Chondrocyte (in vitro differentiated cells): ENCODE data around the gene TRIM14. TPM values are rescaled to one million over a fixed set of nuclear protein-coding genes. Genes with fewer than 3 reads are reported as not detected.
"Not testable (repeated sequence)": the region's sequence is repeated elsewhere in the genome, so short reads cannot be mapped to it uniquely, and the experiment has no call there.

Source experiments
- DNase-seq: peaks from one replicate; pipeline ENCODE4 v3.0.0; 2021; ENCODE audit warnings: mixed read lengths, low spot score
- H3K27ac Mint-ChIP-seq: one replicate; pipeline ENCODE4 v1.8.0; 2021; ENCODE audit warnings: mild to moderate bottlenecking, moderate library complexity, mixed read lengths; ENCODE audit not compliant: unreplicated experiment
- H3K27me3 Mint-ChIP-seq: 2 replicates; pipeline ENCODE4 v1.8.0; 2021; ENCODE audit warnings: low read depth, mixed read lengths
- H3K36me3 Mint-ChIP-seq: 2 replicates; pipeline ENCODE4 v1.8.0; 2021; ENCODE audit warnings: low read depth, mixed read lengths
- H3K4me1 Mint-ChIP-seq: 2 replicates; pipeline ENCODE4 v1.8.0; 2021; ENCODE audit warnings: low read depth, mild to moderate bottlenecking, mixed read lengths
- H3K4me3 Mint-ChIP-seq: one replicate; pipeline ENCODE4 v1.8.0; 2021; ENCODE audit warnings: mild to moderate bottlenecking, moderate library complexity, mixed read lengths; ENCODE audit not compliant: unreplicated experiment
- H3K9me3 Mint-ChIP-seq: 2 replicates; pipeline ENCODE4 v1.8.0; 2021; ENCODE audit warnings: low read depth, mixed read lengths
- total RNA-seq: library from RNA; stranded (reverse); gene quantifications from 3 replicates; pipeline ENCODE4 v1.2.1, GENCODE V29; 2021
- TF ChIP-seq, protein P1 (sequence below): fragments of 200-600 bp; sonication (generic); IDR thresholded peaks from 2 replicates; pipeline ENCODE4 v1.5.0; 2021; ENCODE audit warnings: antibody characterized with exemption, mild to moderate bottlenecking, moderate library complexity

TRIM14 gene
- total RNA-seq, 1 donor from 2014 or later: 1.1 TPM

DNA sequence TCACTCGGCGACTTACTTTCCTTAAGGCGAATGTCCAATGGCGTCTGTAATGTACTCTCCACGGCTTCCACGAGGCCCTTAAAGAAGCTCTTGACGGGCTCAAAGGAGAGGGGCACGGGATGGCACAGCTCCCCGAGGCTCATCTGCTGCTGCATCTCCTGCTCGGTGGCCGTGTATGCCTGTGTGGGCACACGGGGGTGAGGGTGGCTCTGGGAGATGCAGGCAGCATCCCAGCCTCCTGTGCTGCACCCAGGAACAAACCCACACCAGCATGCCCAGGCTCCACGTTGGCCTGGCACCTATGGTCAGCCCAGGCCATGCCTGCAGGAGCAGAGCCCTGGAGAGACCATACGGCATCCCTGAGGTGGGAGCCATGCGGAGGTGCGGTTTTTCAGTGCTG lies 24.2 kb downstream of the TRIM14 start:
- TF ChIP-seq, protein P1, sequence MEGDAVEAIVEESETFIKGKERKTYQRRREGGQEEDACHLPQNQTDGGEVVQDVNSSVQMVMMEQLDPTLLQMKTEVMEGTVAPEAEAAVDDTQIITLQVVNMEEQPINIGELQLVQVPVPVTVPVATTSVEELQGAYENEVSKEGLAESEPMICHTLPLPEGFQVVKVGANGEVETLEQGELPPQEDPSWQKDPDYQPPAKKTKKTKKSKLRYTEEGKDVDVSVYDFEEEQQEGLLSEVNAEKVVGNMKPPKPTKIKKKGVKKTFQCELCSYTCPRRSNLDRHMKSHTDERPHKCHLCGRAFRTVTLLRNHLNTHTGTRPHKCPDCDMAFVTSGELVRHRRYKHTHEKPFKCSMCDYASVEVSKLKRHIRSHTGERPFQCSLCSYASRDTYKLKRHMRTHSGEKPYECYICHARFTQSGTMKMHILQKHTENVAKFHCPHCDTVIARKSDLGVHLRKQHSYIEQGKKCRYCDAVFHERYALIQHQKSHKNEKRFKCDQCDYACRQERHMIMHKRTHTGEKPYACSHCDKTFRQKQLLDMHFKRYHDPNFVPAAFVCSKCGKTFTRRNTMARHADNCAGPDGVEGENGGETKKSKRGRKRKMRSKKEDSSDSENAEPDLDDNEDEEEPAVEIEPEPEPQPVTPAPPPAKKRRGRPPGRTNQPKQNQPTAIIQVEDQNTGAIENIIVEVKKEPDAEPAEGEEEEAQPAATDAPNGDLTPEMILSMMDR: no peak
- no peak for DNase-seq
- Mint-ChIP-seq H3K27me3 (peaks cover 2% of the 10 kb centered on the region), H3K4me1 (no peaks in the 10 kb centered on the region), H3K9me3 (no peaks in the 10 kb centered on the region), H3K4me3 (no peak overlapping the region), H3K27ac (no peak overlapping the region), H3K36me3 (no peaks in the 10 kb centered on the region)

DNA sequence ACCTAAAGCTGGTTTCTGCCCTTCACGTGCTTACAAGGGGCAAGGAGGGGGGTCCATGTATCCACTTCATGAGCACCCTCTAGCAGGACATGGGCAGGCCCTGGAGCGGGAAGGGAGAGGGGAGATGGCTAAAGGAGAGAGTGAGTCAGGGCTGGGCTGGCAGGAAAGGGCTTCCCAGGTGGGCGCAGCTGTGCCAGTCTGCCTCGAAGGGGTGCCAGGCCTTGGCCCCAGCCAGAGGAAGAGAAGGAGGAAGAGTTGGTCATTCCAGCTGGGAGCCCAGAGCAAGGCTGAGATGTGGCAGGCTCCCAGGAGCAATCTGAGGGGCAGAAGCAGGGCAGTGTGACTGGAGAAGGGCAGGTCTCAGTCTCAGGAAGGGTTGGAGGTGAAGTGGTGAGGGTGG lies 24.7 kb downstream of the TRIM14 start:
- Mint-ChIP-seq H3K36me3 (no peaks in the 10 kb centered on the region), H3K4me3 (no peak overlapping the region), H3K27ac (no peak overlapping the region), H3K4me1 (no peaks in the 10 kb centered on the region), H3K27me3 (peaks cover 2% of the 10 kb centered on the region), H3K9me3 (no peaks in the 10 kb centered on the region)
- TF ChIP-seq, protein P1: no peak
- DNase-seq: no peak

DNA sequence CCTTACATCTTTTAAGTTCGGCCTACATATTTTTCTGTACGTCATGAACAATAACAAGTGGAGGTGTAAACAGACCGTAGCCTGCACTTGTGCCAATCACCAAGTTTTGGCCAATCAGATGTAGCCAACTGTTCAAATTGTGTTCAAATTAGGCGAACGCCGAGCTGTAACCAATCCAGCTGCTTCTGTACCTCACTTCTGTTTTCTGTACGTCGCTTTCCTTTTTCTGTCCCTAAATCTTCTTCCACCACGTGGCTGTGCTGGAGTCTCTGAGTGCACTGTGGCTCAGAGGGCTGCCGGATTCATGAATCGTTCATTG lies 26.4 kb downstream of the TRIM14 start:
- Mint-ChIP-seq H3K9me3 (no peaks in the 10 kb centered on the region), H3K27me3 (peaks cover 2% of the 10 kb centered on the region), H3K4me1 (no peaks in the 10 kb centered on the region), H3K4me3 (no peak overlapping the region), H3K27ac (no peak overlapping the region), H3K36me3 (no peaks in the 10 kb centered on the region)
- no peak for DNase-seq
- TF ChIP-seq, protein P1: no peak

DNA sequence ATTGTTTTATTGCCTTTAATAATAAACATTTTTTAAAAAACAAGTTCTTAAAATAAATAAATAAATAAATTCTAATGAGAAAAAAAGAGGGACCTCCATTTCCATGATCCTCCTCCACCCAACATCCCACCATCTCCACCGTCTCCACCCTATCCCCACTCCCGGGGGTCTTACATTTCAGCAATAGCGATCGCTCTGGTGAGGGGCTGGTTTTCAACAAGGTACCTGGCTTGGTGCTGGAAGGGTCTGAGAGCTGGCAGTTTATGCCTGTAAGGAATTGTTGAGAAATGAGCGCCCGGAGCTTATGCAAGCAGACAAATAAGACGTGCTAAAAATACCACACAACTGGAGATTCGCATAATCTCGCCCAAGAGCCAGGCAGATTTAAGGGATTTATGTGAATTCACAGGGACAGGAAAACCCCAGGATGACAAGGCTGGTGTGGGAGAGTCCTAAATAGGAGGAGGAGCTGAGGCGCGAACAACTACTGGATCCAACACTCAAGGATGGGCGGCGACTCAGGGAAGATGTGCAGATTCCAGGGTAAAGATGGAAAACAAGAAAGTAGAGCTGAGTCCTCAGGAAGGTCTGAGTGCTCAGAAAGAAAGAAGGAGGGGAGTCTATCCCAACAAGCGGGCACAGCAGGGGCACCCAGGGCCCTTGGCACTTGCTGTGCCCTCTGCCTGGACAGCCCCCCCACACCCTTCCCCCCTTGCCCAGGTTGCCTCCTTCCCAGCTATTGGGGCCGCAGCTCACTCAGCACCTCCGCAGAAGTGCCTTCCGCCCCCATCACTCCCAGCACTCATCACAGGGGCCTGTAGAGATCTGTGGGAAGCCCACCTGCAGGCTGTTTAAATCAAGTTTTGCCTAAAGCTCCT lies 27.0 kb downstream of the TRIM14 start:
- H3K27me3 Mint-ChIP-seq: peaks cover 2% of the 10 kb centered on the region
- no peak for DNase-seq
- H3K27ac Mint-ChIP-seq: no peak overlapping the region
- no peak overlapping the region for H3K4me3 Mint-ChIP-seq
- H3K9me3 Mint-ChIP-seq: no peaks in the 10 kb centered on the region
- H3K36me3 Mint-ChIP-seq: no peaks in the 10 kb centered on the region
- TF ChIP-seq, protein P1: no peak
- peaks cover 2% of the 10 kb centered on the region for H3K4me1 Mint-ChIP-seq

DNA sequence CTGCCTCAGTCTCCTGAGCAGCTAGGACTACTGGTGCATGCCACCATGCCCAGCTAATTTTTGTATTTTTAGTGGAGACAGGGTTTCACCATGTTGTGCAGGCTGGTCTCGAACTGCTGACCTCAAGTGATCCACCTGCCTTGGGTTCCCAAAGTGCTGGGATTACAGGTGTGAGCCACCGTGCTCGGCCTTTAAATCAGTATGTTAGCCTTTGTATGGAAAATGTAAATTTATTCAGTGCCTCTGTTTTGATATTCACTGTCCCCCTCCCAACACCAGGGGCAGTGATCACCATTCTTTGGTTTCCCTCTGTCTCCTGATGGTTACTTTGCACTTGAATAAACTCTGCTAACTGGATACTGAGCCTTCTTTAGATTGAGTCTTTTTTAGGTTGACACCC lies 28.3 kb downstream of the TRIM14 start:
- not testable (repeated sequence) for DNase-seq, H3K4me1 Mint-ChIP-seq, H3K9me3 Mint-ChIP-seq, H3K4me3 Mint-ChIP-seq, H3K27me3 Mint-ChIP-seq, H3K36me3 Mint-ChIP-seq, H3K27ac Mint-ChIP-seq
- TF ChIP-seq, protein P1: peak; percentile 20
